ENCODE results near the gene NEUROD1.

Gene NEUROD1

DNA sequence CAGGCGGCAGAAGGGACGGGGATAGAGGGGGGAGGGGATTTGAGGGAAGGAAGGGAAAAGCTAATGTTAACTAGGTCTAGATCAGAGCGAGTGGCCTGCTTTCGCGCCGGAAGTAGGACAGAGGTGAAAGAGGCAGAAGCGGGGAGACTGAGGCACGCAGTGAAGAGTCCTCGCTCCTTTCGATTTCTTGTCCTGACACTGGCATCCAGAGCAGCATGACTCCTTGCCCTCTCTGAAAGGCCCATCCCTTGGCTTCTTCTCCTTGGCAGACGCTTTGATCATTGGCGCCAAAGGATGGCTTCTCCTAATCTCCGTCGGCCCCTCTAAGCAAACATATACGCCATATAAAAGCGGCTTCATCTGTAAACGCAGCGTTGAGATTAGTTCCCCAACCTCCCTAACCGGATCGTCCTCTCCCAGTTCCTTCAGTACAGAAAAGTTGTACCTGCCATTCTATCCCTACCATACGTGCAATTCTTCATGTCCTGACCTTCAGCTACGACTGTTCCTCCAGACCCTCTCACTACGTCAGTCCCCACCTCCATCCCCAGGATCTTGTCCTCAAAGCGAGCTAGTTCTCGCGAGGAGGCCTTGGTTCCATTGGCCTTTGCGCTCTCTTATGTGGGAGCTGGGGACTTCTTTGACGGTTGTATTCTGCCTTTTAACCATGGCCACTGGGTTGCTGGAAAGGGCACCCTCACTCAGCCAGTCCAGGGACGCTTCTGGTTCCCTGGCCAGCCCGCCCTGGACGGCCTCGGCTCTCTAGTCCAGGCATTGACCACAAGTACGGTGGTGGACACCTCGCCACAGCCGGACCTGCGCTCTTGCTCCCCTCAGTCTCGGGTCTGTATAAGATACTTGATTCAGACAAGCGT is 857 bp upstream of the NEUROD1 start:
- DNase-seq (ENCODE audit: low read depth), result no peak

DNA sequence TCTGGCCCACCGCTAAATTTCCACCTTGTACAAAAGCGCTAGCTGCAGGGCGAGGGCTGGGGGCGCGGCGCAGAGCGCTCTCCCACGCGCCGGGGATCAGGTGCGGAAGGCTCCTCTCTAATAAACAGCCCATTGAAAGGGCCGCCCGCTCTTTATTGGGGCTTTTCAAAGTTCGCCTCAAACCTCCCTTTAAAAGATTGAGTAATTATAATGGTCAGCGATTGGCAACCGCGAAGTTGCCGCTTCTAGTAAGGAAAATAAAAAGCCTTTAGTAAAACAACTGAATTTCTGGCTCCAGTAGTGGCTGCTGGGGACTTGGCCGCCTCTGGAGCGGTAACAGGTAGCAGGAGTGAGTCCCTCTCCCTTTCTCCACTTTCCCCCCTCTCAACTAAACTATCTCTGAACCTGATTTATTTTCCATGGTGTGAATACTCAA is 755 bp downstream of the NEUROD1 start:
- no peak for DNase-seq (ENCODE audit: low read depth)

DNA sequence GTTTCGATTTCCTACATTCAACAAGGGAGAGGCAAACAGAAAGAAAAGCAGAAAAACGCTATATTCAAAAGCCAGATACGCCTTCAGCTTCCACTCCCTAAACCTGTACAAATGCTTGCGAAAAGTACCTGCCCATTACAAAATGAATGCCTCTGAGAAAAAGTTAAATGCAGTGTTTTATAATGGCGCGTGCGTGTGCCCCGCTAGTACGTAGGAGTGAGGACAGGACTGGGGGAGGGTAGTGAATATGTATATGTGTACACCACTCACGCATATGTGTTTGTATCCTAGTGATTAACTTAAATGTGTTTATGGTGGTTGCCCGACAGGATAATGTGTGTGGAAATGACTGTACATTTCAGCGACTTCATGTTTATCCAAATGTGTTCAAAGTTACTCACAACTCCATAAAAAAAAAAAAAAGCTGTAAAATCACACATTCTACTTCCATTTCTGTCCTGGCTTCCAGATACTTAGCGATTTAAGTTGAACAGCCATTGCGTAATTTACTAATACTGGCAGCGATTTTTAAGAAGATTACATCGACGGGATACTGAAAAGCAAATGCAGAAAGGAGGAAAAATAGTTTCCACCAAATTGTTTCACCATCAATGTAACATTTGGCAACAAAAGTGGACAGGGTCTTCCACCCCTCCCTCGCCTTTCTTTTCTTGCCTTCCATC is 1.3 kb downstream of the NEUROD1 start:
- DNase-seq (ENCODE audit: low read depth), result no peak

DNA sequence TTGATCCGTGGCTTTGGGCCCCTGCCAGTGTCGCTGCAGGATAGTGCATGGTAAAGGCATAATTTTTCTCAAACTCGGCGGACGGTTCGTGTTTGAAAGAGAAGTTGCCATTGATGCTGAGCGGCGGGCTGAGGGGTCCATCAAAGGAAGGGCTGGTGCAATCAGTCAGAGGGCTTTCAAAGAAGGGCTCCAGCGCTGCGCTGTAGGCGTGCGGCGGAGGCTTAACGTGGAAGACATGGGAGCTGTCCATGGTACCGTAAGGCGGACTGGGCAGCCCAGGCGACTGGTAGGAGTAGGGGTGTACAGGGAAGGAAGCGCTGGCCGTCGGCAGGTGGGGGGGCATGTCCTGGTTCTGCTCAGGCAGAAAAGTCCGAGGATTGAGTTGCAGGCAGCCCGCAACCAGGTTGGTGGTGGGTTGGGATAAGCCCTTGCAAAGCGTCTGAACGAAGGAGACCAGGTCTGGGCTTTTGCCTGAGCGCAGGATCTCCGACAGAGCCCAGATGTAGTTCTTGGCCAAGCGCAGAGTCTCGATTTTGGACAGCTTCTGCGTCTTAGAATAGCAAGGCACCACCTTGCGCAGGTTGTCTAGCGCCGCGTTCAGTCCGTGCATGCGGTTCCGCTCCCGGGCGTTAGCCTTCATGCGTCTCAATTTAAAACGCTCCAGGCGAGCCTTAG is 2.3 kb downstream of the NEUROD1 start:
- DNase-seq (ENCODE audit: low read depth), result no peak

DNA sequence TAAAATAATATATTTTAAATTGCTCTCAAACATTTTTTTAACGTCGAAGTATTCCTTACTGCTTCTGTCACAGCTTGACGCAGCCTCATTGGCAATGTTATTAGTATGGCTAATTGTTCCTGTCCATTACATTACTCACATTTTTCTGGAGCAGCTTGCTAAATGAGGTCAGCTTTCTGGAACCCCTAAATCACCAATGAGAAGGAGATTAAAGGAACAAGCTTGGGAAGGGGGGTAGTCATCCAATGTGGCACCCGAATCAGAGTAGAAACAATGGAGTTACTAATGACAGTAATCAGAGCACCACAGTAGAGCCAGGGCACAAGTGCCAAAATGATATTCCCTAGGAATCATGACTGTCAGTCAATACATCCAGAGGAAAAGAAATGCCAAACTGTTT is 5.1 kb downstream of the NEUROD1 start:
- DNase-seq (ENCODE audit: low read depth), result no peak

DNA sequence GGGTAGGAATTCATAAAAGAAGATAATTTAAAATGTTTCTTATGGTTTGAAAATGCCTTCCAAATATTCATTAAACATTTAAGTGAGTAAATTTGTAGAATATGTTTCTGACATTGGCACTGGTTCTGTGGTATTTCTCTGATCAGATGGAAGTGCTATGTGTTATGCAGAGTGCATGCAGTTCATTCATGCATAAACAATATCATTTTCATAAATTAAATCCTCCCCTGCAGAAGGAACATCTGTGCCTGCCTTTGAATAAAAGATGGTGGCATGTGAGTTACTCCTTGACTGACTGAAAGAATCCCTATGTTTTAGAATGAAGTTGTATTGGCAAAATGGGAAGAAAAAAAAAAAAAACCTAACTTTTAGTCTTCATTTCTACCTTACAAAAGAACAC is 5.9 kb downstream of the NEUROD1 start:
- no peak for DNase-seq (ENCODE audit: low read depth)

DNA sequence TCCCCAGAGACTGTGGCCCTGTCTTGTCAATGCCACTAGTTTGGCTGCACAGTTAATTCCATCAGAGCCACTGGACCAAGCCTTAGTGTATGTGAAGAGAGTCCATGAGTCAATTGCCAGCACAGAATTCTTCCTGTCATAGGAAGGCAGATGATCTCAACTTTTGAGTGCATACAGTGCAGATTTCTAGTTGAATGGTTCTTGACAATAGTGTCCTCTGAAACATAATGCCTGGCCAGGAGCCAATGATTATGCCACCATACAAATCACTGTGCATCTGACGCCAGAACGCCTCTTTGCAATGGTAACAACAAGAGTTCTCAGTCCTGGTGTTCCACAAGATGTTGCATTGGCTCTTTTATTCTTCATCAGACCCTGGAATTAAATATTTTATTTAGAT is 7.1 kb downstream of the NEUROD1 start:
- DNase-seq (ENCODE audit: low read depth), result no peak

DNA sequence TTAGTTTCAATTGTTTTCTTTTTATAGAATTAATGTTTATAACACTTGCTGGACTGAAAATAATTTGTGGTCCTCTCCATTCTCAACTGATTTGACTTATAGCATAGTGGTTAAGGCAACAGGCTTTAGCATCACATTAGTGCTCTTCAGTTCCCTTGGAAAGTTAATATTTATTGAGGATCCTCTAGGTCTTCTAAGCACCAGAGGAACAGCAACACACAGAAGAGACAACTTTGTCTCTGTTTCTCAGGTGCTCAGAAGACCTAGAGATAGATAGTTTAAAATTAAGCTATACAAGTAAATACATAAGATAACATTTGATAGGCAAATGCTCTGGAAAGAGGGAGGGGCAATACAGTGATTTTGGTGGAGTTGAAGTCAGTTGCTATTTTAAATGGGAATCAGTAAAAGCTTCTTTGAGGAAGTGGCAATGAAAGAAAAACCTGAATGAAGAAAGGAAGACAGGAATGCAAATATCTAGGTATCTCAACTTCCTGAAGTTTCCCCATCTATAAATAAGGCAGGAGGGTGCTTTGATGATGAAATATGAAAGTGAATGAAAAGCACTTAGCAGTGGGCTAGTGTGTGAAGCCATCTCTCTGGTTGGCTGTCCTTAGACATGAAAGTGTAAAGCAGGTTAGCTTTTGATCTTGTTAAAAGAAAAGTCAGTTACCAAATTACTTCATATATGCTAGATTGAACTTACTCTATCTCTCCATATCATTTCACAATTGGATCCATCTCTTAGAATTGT is 7.9 kb downstream of the NEUROD1 start:
- no peak for DNase-seq (ENCODE audit: low read depth)

DNA sequence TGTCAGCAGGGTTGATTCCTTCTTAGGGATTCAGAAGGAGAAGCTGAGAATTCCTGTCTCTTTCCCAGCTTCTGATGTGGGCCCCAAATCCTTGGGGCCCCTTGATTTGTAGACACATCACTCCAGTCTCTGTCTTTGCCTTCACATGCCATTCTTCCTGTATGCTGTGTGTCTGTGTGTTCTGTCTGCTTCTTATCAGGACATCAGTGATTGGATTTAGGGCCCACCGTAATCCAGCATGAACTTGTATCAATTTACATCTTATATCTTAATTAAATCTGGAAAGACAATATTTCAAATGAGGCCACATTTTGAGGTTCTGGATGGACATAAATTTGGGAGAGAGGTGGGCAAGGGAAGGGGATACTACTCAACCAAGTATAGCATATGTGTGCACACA is 9.7 kb downstream of the NEUROD1 start:
- DNase-seq (ENCODE audit: low read depth), result no peak

DNA sequence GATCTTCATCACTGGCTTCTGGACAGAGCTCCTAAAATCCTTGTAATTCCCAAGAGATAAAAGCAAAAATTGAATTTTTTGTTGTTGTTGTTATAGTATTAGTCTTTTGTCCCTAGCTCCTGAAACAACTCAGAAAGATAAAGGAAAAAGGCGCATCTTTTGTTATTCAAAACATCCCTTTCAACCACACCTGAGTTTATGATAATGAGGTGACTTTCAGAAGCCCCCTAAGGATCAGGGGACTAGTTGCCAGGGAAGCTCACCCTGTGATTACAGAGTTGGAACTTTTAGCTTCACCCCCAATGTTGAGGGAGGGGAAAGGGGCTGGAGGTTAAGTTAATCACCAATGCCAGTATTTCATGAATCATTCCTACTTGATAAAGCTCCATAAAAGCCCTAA is 13.1 kb downstream of the NEUROD1 start:
- DNase-seq (ENCODE audit: low read depth), result no peak

DNA sequence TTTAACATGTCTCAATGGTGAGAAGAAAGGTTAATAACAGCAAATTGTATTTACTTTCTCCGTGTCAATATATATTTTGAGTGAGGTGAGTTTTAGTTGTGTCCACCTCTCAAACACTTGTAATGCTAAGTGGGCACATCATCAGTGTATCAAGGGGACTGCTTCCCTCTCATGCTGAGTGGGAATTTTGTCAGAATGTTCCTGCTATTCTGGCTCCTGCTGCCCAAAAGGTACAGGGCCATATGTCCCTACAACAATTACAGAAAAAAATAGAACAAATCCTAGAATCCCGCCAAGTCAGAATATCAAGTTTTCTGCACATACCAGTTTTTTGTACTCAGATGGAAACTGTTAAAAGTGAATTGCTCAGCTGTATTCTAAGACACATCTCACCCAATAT is 18.0 kb downstream of the NEUROD1 start:
- no peak for DNase-seq (ENCODE audit: low read depth)

DNA sequence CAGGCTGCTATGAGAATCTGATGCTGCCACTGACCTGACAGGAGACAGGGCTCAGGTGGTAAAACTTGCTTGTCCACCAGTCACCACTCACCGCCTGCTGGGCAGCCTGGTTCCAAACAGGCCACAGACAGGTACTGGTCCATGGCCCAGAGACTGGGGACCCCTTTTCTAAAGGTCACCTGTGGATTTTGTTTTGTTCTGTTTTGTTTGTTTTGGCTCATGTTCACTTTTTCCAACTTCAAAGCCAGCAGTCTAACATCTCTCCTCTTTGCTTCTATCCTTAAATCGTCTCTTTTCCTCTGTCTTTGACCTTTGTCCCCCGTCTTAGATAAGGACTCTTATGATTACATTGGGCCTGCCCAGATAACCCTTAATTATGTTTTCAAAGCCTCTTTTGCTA is 20.1 kb downstream of the NEUROD1 start:
- DNase-seq (ENCODE audit: low read depth), result no peak

DNA sequence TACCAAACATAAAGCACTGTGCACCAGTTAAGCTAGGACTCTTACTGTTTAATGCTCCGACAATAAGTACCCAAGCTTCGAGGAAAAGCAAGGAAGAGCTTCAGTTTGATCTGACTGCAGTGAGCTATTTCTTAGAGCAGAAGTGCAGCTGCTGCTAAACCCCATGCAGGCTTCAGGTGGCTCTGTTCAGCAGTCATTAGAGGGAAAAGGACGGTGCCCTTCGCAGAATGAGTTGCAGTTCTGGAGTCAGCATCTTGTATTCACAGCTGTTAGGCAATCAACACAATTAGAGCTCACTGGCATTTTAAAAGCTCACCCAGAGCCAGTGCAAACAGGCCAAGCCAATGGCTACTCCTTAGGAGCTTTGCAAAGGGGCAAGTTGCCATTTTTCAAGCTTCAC is 21.9 kb downstream of the NEUROD1 start:
- DNase-seq (ENCODE audit: low read depth), result no peak

DNA sequence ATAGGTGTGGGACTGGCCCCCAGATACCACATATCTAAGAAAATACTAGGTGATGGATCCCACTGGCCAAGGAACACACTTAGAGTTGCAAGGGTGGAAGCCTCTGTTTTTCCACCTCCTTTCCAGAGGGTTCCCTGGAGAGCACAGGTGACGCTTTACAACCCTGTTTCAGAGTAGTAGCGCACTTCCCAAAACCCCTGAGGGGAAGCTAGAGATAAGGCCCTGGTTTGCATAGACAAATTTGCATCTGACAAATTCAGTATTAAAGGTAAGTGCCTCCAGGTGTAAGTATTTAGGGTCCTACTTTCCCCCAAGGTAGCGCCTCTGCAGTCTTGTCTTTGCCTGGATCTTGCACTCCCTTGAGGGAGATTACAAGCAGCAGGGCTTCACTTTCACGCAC is 22.9 kb downstream of the NEUROD1 start:
- no peak for DNase-seq (ENCODE audit: low read depth)

DNA sequence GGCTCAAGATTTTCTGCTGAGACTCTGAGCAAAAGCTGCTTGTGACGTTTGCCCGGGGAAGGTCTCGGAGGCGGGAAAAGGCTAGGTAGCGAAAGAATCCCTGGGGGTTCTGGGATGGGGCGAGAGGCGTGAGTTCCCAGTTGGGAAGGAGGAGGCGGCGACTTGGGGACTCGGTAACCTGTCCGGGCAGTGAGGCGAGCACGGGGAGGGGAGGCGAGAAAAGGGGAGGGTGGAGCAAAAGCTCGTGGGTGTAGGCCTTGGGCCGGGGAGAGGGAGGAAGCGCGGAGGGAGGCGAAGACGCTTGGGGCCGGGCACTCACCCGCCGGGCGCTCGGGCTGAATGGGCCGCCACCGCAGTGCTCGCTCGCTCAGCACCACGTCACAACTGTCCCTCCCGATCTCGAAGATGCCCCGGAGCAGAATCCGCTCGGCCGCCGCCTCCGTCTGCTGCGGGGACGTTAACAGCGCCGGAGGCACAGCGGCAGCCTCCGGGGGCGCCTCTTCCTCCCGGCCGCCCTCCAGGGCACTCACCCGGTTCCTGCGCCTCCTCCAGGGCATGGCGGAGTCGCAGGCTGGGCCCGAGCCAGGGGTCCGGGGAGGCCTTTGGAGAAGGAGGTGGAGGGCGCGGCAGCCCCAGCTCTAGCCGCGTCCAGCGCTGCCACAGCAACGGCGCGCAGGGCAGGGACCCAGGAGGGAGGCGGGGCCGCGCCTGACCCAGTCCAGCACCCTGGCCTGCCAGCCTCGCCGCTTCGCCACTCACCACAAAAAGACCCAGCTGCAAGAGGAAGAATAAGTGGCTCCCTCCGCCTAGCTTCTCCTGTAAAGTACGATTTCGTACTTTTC is 23.6 kb downstream of the NEUROD1 start, which contains the start of gene CERKL:
Gene CERKL (minus strand): TSS at position 656 of the 842 bp plus-strand sequence. CDS start 99 bp downstream, at position 557.
- no peak for DNase-seq (ENCODE audit: low read depth)

DNA sequence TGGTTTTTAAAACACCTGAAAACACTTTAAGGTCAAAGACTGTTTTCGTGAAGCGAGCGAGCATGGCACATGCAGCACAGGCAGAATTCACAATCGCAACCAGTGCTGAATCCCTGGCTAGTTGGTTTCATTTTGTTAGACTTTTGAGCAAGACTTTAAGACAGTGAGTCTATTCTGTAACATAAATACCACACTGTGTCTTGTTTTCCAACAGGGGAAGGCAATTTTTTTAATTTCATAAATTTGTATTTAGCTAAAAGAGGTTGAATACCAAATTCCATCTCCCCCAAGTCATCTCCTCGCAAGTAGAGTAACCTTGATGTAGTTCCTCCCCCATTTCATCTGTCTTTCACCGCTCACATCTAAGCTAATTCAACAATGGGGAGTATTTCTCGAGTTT is 24.8 kb downstream of the NEUROD1 start:
- DNase-seq (ENCODE audit: low read depth), result no peak

DNA sequence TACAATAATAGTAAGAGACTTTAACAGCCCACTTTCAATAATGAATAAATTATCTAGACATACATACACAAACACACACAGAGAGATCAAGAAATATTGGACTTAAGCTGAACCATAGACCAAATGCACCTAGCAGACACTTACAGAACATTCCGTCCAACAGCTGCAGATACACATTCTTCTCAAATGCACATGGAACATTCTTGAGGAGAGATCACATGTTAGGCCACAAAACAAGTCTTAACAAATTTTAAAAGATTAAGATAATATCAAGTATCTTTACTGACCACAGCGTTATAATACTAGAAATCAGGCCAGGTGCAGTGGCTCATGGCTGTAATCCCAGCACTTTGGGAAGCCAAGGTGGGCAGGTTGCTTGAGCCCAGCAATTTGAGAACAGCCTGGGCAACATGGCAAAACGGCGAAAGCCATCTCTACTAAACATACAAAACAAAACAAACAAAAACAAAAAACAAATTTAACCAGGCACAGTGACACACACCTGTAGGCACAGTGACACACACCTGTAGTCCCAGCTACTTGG is 30.8 kb downstream of the NEUROD1 start:
- no peak for DNase-seq (ENCODE audit: low read depth)

DNA sequence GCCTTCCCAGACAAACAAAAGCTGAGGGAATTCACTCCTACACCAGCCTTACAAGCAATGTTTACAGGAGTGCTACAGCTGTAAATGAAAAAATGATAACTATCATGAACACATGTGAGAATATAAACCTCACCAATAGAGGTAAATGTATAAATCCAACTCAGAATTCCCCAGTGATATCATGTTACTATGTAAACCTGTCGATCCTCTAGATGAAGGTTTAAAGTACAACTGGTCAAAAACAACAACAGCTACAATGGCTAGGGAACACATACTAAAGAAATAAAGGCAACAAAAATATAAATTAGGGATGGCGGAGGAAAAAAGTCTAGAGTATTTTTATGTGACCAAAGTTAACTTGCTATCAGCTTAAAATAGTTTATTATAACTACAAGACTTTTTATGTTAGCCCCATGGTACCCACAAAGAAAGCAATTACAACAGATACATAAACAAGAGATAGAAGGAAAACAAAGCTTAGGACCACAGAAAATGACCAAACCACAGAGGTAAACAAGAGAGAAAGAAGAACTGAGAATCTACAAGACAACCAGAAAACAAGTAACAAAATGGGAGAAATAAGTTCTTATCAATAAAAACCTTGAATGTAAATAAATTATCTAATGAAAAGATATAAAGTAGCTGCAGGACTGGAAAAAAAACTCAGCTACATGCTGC is 31.7 kb downstream of the NEUROD1 start:
- DNase-seq (ENCODE audit: low read depth), result no peak

DNA sequence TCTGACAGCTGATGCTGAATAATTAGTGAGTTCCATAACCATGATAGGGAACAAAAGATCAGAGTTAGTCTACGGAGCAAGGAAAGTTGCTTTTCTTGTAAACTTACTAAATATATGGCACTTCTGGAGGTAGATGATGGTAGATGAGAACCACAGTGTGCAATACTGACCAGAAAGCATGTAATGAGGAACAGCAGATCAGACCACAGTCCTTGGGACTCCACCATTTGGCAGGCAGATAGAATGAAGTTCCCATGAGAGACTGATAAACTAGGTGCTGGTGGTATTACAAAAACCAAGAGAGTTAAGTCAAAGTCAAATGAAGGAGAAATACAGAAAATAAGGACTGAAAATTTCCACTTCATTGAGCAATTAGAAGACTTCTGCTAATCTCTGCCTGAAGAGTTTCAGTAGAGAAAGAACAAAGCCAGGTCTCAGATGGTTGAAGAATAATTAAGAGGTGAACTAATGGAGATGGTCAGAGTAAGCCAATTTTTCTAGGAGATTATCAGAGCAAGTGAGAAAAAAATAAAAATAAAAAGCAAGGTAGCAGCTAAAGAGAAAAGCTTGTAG is 33.8 kb downstream of the NEUROD1 start:
- DNase-seq (ENCODE audit: low read depth), result no peak

DNA sequence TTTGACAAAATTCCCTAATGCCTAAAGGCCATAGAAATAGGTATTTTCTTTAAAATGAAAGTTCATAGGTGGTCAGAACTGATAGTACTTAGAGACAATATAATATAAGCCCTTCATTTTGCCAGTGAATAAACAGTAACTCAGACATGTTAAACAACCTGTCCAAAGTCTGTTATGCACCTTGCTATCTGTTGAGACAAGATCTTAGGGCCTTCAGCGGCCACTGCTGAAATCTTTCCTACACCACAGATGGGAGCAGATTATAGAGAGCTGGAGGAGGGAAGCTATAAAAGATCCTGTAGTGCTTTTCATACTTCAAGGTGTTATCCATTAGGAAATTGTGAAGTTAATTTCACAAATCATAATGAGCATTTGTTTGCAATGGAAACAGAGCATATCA is 37.2 kb downstream of the NEUROD1 start:
- DNase-seq (ENCODE audit: low read depth), result no peak

All from HS-27A (cell line).